HK-2 (cell line): ENCODE results near the gene MUC4.
"Not testable (repeated sequence)": the region's sequence is repeated elsewhere in the genome, so short reads cannot be mapped to it uniquely, and the experiment has no call there.

Source experiments
- DNase-seq: peaks from one replicate; pipeline ENCODE4 v3.0.0-alpha.2; 2018; ENCODE audit not compliant: unreplicated experiment

MUC4 gene

GRCh38 chr3:195744437-195744836, 67.3 kb downstream of the MUC4 start:
- DNase-seq, result no peak

GRCh38 chr3:195739561-195740111, 72.1 kb downstream of the MUC4 start:
- no peak for DNase-seq

- DNase-seq, result no peak
Measured at GRCh38 chr3:195738274-195739044, 73.3 kb downstream of the MUC4 start.

GRCh38 chr3:195737782-195738181, 73.9 kb downstream of the MUC4 start:
- DNase-seq, result not testable (repeated sequence)

- no peak for DNase-seq
Measured at GRCh38 chr3:195736866-195737490, 74.8 kb downstream of the MUC4 start.

- DNase-seq, result no peak
Measured at GRCh38 chr3:195735036-195735695, 76.6 kb downstream of the MUC4 start.

GRCh38 chr3:195732940-195733339, 78.8 kb downstream of the MUC4 start:
- no peak for DNase-seq

- DNase-seq, result no peak
Measured at GRCh38 chr3:195731356-195731905, 80.3 kb downstream of the MUC4 start.

GRCh38 chr3:195729476-195730251, 82.1 kb downstream of the MUC4 start:
- no peak for DNase-seq

GRCh38 chr3:195728789-195729188, 82.9 kb downstream of the MUC4 start:
- not testable (repeated sequence) for DNase-seq

- DNase-seq, result no peak
Measured at GRCh38 chr3:195727606-195728195, 84.0 kb downstream of the MUC4 start.

GRCh38 chr3:195725916-195726740, 85.6 kb downstream of the MUC4 start:
- not testable (repeated sequence) for DNase-seq

GRCh38 chr3:195724363-195724762, 87.4 kb downstream of the MUC4 start:
- not testable (repeated sequence) for DNase-seq

- DNase-seq, result not testable (repeated sequence)
Measured at GRCh38 chr3:195722996-195723345, 88.8 kb downstream of the MUC4 start.

- DNase-seq, result not testable (repeated sequence)
Measured at GRCh38 chr3:195722139-195722995, 89.4 kb downstream of the MUC4 start.

- not testable (repeated sequence) for DNase-seq
Measured at GRCh38 chr3:195720831-195721506, 90.8 kb downstream of the MUC4 start, which contains the start of gene MUC20. Gene MUC20 (plus strand): TSS chr3:195720978. CDS start chr3:195721008, 30 bp downstream.

- DNase-seq, result not testable (repeated sequence)
Measured at GRCh38 chr3:195719514-195720254, 92.0 kb downstream of the MUC4 start.

GRCh38 chr3:195718477-195718984, 93.2 kb downstream of the MUC4 start:
- no peak for DNase-seq
